HG03432 (cell line): ENCODE measurements around the gene DMRTC1.
"Not testable (repeated sequence)": the region's sequence is repeated elsewhere in the genome, so short reads cannot be mapped to it uniquely, and the experiment has no call there.

Experiments used
- ATAC-seq: cut with Tn5 transposase; IDR thresholded peaks from one replicate; pipeline ENCODE4 v1.9.1; 2021; ENCODE audit warnings: mild to moderate bottlenecking, moderate library complexity; ENCODE audit not compliant: unreplicated experiment

Gene DMRTC1, protein sequence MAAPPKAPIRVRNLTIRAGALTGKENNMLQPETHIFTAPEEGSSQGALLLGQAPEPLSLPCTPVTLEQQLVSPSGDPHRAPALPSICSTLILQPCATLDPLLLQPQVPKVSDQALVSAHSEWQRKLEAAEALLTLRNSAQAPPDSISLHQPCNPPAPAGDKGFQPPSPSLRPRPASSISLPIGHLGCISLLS

DNA sequence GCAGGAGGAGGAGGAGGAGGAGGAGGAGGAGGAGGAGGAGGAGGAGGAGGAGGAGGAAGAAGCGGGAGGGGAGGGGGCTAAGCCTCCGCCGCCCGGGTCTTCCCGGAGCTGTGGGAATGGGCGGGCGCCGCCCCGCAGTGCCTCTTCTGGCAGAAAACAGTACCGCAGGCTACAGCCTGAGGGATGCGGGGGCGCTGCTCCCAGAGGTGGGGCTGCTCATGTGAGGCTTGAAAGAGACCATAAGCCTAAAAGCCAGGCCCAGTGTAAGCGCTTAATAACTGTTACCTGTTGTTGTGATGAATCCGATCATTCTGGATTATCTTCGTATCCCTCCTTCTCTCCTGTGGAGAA, at the start of gene DMRTC1:
Gene DMRTC1, minus strand, starts transcription at position 19 of the 351 bp plus-strand sequence. CDS start 68,143 bp downstream, outside the sequence.
- ATAC-seq: peak; percentile 88

DNA sequence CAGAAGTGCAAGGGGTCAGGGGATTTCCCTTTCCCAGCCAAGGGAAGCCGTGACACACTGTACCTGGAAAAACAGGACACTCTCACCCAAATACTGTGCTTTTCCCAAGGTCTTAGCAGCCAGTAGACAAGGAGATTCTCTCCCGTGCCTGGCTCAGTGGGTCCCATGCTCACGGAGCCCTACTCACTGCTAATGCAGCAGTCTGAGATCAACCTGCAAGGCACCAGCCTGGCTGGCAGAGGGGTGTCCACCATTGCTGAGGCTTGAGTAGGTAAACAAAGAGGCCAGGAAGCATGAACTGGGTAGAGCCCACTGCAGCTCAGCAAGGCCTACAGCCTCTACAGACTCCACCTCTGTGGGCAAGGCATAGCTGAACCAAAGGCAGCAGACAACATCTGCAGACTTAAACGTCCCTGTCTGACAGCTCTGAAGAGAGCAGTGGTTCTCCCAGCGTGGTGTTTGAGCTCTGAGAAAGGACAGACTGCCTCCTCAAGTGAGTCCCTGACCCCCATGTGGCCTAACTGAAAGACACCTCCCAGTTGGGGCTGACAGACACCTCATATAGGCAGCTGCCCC, 37.3 kb upstream of the DMRTC1 start:
- ATAC-seq: not testable (repeated sequence)

DNA sequence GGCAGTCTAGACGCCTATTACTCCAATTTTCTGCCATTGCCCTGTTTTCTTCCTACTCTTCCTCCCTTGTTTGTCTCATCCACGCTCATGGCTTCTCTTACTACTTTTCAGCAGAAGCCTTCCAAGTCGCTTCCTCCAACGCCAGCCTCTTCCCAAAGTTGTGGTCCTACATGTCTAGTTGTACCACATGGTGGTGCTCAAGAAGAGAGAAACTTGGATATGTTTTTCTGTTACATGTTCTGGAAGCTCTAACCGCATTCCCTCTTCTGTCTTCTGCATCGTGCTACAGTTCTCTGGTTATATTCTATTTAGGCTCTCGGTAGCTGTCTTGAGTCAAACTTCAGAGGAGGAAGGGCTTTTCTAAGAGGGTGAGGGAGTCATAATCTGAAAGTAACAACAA, 31.2 kb upstream of the DMRTC1 start:
- ATAC-seq: not testable (repeated sequence)

DNA sequence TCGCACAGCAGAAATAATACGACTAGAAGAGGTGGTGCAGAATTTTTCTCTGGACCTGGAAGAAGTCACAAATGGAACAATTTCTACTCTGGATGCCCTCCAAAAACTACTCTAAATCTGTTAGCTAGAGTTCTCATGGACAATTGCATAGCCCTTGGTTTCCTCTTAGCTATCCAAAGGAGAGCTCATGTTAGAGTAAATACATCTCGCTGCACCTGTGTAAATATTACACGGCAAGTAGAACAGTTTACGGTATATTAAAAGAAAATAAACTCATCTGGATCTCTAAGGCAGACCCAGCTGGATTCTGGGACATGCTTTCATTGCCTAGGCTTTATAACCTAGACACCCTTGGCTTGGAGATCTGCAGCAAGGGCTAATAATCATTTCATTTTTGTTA, 28.2 kb upstream of the DMRTC1 start:
- not testable (repeated sequence) for ATAC-seq

DNA sequence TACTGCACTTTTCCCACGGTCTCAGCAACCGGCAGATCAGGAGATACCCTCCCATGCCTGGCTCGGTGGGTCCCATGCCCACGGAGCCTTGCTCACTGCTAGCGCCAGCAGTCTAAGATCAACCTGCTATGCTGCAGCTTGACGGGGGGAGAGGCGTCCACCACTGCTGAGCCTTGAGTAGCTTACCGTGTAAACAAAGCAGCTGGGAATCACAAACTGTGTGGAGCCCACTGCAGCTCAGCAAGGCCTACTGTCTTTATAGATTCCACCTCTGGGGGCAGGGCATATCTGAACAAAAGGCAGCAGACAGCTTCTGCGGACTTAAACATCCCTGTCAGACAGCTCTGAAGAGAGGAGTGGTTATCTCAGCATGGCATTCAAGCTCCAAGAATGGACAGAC, 16.3 kb upstream of the DMRTC1 start:
- not testable (repeated sequence) for ATAC-seq

DNA sequence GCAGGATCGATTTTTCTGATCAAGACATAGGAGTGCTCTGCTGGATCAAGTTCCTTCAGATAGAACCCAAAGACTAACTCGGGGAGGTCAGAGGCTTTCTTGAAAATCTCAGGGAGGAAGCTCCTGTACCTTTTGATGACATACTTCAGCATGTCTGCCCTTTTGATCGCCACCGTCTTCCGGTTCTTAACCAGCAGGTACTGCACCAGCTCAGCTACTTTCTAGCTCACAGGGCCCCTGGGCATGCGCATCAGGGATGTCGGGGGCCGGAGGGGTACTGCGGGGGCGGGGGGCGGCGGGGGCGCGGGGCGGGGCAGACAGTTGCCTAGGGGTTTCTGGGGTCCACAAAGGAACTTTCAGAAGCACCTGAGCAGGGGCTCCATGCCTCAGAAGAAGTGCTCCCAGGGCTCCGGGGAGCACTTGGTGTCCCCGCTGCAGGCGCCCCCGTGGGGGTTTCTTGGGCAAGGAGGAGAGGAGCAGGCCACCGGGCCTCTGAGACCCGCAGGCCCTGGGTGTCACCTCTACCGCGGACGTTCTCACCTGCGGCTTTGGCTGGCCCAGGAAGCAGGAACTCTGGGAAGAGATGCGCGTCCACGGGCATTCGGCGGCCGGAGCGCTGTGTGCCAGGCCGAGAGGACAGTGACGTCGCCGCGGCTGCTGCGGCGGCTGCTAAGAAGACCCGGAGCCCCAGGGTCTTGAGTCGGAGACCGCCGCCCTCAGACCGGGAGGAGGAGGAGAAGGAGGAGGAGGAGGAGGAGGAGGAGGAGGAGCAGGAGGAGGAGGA, 410 bp downstream of the DMRTC1 start:
- ATAC-seq: peak; percentile 82

DNA sequence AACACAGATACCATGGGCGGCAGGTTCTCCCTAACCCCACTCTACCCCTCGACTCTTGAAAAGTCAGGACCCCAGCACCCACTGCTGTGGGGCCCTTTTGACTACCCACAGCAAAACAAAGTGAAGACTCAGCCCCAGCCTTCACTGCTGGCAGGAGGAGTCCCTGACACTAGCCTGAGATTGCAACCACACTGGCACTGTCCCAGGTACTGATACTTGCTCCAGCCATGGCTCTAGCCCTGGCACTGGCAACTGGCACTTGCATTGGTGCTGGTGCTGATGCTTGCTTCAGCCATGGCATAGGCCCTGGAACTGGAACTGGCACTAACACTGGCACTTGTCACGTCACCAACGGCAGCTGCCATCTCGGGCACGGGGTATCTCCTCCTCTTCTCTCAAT, 1.4 kb downstream of the DMRTC1 start:
- ATAC-seq: not testable (repeated sequence)

DNA sequence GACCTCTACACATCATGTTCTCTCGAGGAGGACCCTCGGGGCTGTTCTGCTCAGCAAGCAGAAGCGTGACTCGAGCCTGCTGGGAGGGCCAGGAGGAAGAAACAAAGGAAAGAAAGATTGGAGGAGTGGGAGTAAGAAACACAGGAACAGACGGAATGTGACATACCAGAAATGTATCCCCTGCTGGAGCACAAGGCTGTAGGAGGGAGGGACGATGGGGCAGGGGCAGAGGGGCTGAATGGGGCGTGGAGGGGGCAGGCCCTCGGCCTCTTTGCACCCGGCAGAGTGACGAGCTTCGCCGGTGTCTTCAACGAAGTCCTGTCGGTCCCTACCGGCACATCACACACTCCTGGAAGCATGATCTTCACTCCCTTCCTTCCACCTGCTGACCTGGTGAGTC, 5.7 kb downstream of the DMRTC1 start, which contains the start of gene FAM236A:
Gene FAM236A, plus strand, starts transcription at position 301 of the 400 bp plus-strand sequence. Its CDS starts 57 bp downstream, at position 358.
- ATAC-seq: not testable (repeated sequence)

DNA sequence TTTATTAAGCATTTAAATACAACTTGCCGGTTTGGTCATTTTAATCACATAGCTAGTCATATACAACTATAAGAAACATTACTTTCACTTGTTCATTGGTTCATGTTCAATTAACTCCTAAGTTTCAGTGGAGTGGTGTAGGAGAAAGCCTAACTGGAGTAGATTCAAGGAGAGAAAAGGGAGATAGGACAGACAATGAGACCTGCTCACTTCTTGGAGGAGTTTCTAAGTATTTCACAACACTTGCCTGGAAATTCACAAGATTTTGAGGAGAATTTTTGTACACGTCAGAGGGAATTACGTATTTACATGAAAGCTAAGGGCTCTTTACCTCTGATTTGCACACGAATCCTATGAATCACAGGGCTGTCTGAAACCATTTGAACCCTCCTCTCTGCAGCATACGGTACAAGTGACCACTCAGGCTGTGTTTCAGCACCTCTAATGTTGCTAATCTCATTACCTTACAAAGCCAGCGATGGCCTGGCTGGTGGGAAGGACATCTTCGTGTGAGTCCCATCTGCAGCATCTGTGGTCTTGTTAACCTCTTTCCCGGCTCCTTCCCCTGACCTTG, 6.7 kb downstream of the DMRTC1 start:
- ATAC-seq: not testable (repeated sequence)

DNA sequence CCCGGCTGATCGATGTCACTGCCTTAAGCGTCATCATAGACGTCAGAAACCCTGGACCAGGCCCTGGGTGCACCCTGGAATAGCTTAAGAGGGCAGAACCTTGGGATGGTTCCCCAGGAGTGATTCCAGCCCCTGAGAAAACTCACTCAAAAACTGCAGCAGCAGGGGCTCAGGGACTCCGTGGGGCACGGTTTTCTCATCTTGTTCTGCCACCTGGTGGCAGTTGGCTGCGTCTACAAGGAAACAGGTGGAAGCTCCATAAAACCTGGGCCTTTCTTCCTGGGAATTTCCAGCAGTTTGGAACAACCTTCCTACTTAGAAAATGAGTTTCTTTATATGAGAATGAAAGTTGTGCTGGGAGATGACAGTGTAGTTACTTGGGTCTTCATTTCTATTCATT, 7.2 kb downstream of the DMRTC1 start:
- ATAC-seq: not testable (repeated sequence)

DNA sequence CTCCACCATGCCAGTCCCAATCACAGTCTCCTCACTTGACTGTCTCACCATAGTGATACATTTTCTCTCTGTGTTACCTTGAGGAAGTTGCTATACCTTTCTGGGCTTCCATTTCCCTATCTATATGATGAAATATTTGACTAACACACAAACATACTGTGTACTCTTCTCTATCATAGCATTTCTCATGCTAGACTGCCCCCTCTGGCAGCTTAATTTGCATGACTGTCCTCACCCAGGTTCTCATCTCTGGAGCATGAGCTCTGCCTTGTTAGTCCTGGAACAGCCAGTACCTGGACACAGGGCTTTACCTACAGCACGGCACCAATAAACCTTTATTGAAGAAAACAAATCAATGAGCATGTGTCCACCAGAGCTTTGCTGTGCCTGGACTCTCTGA, 11.4 kb downstream of the DMRTC1 start:
- not testable (repeated sequence) for ATAC-seq

DNA sequence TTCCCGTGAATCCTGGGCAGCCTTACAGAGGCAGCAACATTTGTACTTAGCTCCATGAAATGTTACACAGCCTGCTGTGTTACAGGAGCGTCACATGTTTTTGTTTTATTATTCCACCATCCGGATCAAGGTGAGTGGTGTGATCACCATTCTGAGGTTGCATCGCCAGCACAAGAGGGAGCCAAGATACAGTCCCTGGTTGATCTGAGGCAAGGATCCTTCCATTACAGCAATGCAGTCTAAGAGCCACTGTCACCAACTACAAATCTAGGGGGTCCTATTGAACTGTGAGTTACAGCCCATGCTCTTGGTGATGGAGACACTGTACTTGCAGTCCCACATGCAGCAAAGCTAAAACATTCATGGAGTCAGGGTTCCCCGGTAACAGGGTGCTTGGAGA, 27.5 kb downstream of the DMRTC1 start:
- ATAC-seq: not testable (repeated sequence)

DNA sequence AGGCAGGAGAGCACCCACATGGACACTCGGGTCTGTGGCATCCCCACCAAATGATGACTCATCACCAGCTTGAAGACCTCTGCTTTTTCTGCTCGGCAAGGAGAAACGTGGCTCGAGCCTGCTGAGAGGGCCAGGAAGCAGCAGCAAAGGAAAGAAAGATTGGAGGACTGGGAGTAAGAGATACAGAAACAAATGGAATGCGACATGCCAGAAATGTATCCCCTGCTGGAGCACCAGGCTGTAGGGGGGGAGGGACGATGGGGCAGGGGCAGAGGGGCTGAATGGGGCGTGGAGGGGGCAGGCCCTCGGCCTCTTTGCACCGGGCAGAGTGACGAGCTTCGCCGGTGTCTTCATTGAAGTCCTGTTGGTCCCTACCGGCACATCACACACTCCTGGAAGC, 31.3 kb downstream of the DMRTC1 start, which contains the start of gene FAM236C:
Gene FAM236C, plus strand, starts transcription at position 301 of the 400 bp plus-strand sequence. CDS start 100 bp downstream, outside the sequence.
- ATAC-seq: not testable (repeated sequence)

DNA sequence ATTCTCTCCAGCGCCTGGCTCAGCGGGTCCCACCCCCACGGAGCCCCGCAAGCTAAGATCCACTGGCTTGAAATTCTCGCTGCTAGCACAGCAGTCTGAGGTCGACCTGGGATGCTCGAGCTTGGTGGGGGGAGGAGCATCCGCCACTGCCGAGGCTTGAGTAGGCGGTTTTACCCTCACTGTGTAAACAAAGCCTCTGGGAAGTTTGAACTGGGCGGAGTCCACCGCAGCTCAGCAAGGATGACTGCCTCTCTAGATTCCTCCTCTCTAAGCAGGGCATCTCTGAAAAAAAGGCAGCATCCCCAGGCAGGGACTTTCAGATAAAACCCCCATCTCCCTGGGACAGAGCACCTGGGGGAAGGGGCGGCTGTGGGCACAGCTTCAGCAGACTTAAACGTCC, 53.9 kb downstream of the DMRTC1 start:
- ATAC-seq: not testable (repeated sequence)

DNA sequence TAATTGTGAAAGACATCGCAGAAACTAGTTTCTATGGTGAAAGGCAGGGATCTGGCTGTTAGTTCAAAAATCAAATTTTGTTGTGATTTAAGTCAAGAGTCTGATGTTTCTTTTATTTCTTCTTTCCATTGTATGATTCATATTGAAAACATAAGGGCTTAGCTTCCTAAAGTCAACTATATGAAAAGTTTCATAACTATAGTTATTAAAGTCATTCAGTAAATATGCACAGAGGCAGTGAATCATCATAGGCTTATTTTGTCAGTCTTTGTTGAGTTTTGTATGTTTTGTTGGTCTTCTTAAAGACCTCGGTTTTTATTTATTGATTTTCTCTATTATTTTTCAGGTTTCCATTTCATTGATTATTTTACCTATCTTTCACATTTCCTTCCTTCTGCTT, 60.7 kb downstream of the DMRTC1 start:
- not testable (repeated sequence) for ATAC-seq

DNA sequence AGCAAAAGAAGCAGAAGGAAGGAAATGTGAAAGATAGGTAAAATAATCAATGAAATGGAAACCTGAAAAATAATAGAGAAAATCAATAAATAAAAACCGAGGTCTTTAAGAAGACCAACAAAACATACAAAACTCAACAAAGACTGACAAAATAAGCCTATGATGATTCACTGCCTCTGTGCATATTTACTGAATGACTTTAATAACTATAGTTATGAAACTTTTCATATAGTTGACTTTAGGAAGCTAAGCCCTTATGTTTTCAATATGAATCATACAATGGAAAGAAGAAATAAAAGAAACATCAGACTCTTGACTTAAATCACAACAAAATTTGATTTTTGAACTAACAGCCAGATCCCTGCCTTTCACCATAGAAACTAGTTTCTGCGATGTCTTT, 106.1 kb downstream of the DMRTC1 start:
- ATAC-seq: not testable (repeated sequence)

DNA sequence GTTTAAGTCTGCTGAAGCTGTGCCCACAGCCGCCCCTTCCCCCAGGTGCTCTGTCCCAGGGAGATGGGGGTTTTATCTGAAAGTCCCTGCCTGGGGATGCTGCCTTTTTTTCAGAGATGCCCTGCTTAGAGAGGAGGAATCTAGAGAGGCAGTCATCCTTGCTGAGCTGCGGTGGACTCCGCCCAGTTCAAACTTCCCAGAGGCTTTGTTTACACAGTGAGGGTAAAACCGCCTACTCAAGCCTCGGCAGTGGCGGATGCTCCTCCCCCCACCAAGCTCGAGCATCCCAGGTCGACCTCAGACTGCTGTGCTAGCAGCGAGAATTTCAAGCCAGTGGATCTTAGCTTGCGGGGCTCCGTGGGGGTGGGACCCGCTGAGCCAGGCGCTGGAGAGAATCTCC, 112.9 kb downstream of the DMRTC1 start:
- not testable (repeated sequence) for ATAC-seq
